H1 (cell line): ENCODE measurements around the gene UBASH3A. TPM values are rescaled to one million over a fixed set of nuclear protein-coding genes. Genes with fewer than 3 reads are reported as not detected.

Experiments
- ASH2L ChIP-seq: fragments of 200-600, 300-600 bp; sonication (generic); IDR thresholded peaks from one replicate; pipeline ENCODE4 v1.7.1; 2017; ENCODE audit warnings: low read length
- CBX5 ChIP-seq: fragments of 300-800, 300-1000 bp; sonication (generic); IDR thresholded peaks from 2 replicates; pipeline ENCODE4 v1.7.1; 2016; ENCODE audit warnings: antibody characterized with exemption, low read length, low read depth
- CBX8 ChIP-seq: fragments of 300-800, 300-1000 bp; sonication (generic); IDR thresholded peaks from 2 replicates; pipeline ENCODE4 v1.7.1; 2016; ENCODE audit warnings: low read depth, low read length, borderline replicate concordance
- KDM5A ChIP-seq: fragments of 200-600 bp; IDR thresholded peaks from 2 replicates; pipeline ENCODE4 v1.7.1; 2012; ENCODE audit warnings: mild to moderate bottlenecking, low read length, inconsistent platforms, mixed read lengths
- RXRA ChIP-seq: IDR thresholded peaks from 2 replicates; pipeline ENCODE4 v1.6.1; 2011; ENCODE audit warnings: low read depth, mild to moderate bottlenecking, low read length, moderate library complexity; ENCODE audit not compliant: insufficient read depth
- SIN3A ChIP-seq, 2 experiments: IDR thresholded peaks in 1 of 2; conservative IDR thresholded peaks in 1 of 2; 2 replicates each; pipeline ENCODE4 v1.6.1; 2011 to 2012; ENCODE audit warnings: low read length in 2 of 2, improper control_type of control experiment in 1 of 2, low read depth in 1 of 2, mild to moderate bottlenecking in 1 of 2
- polyA plus RNA-seq, 7 experiments: library from polyadenylated mRNA; depleted of rRNA in 3 of 7; stranded (reverse) in 5 of 7; unstranded in 2 of 7; fragments of >200 nt in 5 of 7; fragments of 200-250 nt in 2 of 7; gene quantifications; 1 replicate in 5 of 7; 2 replicates in 1 of 7; 4 replicates in 1 of 7; pipeline versions ENCODE4 v1.2.1 to v1.2.3, GENCODE V29; 2011 to 2013; ENCODE audit warnings: missing spikeins in 2 of 7, mixed read lengths in 2 of 7
- total RNA-seq: library from RNA; stranded (reverse); fragmentation: NEBNext Ultra II Directional; extraction: Animal tissue kit (Norgen Biotek cat#: 25700); gene quantifications from 2 replicates; pipeline ENCODE4 v1.2.1, GENCODE V29; 2021

The UBASH3A gene
- total and polyA plus RNA-seq, 2 of the 8 experiments (the other 6 are each of a cell fraction or from before 2014, with no cell fraction given), result not detected

GRCh38 chr21:42484966-42485365 is 81.3 kb downstream of the UBASH3A start (continued):
- TF ChIP-seq SIN3A (conservative IDR thresholded peaks at IDR 0.05 in 1 of 2, IDR thresholded peaks at IDR 0.05 in 1 of 2; ENCODE audit: low read depth in 1 of 2, low read length in 2 of 2) (no peak), RXRA (no peak), ASH2L (no peak), KDM5A (no peak), CBX8 (no peak), CBX5 (no peak)
